ENCODE data around the gene GNG7.
A peak's percentile ranks its signal among the peaks of the same experiment; 100 is the strongest.

GNG7 gene

DNA sequence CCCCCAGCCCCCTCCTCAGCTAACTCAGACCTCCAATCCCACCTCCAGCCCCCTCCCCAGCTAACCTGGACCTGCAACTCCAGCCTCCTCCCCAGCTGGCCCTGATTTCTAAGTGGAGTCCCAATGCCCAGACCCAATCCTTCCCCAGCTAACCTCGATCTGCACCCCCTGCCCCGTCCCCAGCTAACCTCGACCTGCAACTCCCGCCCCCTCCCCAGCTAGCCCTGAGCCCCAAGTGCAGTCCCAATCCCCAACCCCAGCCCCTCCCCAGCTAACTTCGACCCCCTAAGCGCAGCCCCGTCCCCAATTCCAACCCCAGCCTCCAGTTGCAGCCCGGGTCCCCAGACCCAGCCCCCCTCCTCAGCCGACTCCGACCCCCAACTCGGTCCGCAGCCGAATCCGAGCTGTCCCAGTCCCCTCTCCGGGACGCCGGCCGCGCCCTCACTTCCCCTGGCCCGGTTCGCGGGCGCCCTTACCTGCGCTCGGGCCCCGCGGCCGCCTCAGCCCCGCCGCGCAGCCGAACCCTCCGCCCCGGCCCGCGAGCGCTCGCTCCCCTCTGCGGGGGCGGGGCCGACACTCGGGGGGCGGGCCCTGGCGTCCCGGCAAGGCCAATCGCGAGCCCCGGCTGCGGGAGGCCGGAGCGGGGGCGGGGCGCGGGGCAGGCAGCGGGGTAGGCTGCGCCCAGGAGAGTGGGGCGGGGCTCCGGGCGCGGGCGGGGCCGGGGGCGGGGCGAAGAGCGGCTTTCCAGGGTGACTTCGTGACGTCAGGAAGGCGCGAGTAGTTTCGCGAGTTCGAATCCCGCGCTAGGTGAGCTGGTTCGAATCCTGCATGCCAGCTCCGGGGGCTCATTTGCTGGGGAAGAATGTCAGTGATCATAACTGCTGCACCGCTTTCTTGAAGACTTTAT is at the start of gene GNG7:
Gene GNG7 (minus strand): TSS at position 525 of the 907 bp plus-strand sequence. CDS start 182,006 bp downstream, outside the sequence.
- peak; percentile 91 to 97 for DNase-seq (ENCODE audit: low read depth in 1 of 2, low spot score in 1 of 2)

DNA sequence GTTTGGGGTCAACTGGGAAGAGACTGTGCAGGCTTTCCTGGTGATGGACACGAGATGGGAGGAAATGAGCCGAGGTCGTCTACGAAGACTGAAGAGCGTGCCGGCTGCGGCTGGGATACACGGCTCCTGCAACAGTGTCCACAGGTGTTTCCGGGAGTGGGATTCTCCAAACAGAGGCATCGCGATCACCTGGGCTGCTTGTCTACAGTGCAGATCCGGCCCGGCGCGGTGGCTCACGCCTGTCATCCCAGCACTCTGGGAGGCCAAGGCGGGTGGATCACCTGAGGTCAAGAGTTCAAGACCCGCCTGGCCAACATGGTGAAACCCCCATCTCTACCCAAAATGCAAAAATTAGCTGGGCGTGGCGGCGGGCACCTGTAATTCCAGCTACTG is 48.9 kb upstream of the GNG7 start:
- no peak for DNase-seq (ENCODE audit: low read depth in 1 of 2, low spot score in 1 of 2)

DNA sequence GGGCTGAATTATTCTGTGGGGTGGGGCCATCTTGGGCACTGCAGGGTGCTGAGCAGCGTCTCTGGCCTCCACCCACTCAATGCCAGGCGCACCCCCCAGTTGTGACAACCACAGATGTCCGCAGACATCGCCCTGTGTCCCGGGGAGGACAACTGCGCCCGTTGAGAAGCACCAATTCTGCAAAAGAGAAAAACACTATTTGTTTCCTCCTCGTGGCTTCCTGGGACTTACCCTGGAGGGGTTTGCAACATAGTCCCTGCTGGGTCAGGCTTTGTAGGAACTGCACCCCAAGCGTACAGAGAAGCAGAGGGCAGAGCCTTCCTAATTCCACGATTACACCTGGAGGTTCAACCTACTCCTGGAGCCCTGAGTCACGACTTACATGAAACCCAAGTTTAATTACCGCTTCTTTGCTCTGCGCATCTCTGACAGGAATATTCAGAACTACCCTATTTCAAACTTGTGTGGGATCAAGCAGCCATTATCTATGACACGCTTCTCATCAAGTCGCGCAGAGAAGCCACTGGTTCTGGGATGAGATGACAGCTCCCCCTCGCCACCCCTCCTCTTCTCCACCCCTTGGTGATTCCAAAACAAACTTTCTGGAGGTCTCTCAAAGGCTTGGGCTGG is 48.4 kb upstream of the GNG7 start:
- no peak for DNase-seq (ENCODE audit: low read depth in 1 of 2, low spot score in 1 of 2)

DNA sequence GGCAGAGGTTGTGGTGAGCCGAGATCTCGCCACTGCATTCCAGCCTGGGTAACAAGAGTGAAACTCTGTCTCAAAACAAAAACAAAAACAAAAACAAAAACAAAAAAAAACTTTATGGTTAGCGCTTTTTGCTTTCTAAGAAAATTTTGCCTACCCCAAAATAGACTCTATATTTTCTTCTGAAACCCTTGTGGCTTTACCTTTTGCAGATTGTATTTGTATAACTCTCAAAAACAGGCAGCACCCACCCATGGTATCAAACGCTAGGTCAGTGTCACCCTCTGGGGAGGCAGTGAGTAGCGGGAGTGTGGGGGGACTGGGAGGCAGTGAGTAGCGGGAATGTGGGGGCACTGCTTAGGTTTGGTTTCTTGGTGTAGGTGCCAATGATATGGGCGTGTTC is 44.9 kb upstream of the GNG7 start:
- DNase-seq (ENCODE audit: low read depth in 1 of 2, low spot score in 1 of 2) = no peak

DNA sequence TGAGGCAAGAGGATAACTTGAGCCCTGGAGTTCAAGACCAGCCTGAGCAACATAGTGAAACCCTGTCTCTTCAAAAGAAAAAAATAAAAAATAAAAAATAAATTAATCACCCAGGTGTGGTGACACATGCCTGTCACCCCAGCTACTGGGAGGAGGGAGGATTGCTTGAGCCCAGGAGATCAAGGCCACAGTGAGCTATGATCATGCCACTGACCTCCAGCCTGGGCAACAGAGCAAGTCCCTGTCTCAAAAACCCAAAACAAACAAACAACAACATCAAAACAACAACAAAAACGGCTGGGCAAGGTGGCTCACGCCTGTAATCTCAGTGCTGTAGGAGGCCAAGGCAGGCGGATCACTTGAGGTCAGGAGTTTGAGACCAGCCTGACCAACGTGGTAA is 41.6 kb upstream of the GNG7 start:
- no peak for DNase-seq (ENCODE audit: low read depth in 1 of 2, low spot score in 1 of 2)

DNA sequence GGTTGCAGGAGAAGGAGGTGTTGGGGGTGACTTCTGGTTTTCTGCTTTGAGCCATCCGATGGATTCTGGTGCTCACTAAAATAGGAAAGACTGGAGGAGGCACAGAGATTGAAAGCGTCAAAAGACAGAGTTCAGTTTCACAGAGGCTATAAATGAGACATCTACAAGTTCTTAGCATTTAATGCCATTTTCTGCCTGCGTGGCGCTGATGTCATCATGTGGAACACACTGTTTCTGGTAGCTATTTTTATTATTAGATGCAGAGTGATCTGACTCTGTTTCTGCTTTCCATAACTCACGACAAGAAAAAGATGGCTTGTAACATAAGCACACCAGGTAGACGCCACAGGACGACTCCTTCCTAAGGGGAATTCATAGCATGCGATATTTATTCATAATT is 40.6 kb upstream of the GNG7 start:
- DNase-seq (ENCODE audit: low read depth in 1 of 2, low spot score in 1 of 2) = no peak

DNA sequence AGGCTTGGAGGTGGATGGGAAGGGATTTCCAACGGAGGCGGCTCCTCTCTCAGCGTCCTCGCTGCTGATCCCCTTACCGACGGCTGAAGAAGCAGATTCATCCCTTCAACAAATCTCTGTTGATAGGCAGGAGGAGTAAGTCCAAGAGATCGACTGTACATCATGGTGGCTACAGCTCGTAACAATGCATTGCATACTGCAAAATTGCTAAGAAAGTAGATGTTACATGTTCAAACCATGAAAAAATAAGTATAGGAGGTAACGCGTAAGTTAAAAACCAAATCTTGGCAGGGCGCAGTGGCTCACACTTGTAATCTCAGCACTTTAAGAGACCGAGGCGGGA is 37.8 kb upstream of the GNG7 start:
- DNase-seq (ENCODE audit: low read depth in 1 of 2, low spot score in 1 of 2) = no peak

DNA sequence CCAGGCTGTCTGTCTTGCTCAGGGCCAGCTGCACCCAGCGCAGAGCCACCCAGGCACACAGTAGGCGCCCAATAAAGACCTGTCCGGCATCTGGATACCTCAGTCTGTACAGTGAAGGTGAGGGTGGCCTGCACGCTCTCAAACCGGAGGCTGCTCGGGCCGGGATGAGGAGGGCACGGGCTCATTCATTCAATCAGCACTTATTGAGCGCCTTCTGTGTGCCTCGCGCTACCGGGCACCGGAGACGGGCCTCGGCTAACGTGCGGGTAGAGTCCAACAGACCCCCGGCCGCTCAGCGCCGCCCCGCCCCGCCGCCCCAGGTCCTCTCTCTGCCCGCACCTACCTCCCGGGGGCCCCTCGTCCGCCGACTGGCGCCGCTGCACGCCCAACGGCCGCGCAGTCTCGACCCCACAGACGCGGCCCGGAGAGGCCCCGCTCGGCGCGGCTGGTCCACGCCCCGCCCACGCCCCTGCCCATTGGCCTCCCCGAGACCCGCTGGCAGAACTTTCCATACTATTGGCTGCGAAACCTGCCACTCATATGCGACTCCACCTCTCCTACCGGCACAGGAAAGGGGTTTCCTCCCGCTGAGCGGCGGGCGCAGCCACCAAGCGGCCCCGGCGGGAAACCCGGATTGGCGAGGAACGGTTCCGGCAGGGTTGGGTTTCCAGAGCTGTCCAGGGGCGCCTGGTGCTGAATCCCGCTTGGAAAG is 37.3 kb upstream of the GNG7 start, which contains the start of gene SLC39A3:
Gene SLC39A3 (minus strand): TSS at position 416 of the 712 bp plus-strand sequence. CDS start 2,760 bp downstream, outside the sequence.
- DNase-seq (ENCODE audit: low read depth in 1 of 2, low spot score in 1 of 2) = peak; percentile 96 to 97

DNA sequence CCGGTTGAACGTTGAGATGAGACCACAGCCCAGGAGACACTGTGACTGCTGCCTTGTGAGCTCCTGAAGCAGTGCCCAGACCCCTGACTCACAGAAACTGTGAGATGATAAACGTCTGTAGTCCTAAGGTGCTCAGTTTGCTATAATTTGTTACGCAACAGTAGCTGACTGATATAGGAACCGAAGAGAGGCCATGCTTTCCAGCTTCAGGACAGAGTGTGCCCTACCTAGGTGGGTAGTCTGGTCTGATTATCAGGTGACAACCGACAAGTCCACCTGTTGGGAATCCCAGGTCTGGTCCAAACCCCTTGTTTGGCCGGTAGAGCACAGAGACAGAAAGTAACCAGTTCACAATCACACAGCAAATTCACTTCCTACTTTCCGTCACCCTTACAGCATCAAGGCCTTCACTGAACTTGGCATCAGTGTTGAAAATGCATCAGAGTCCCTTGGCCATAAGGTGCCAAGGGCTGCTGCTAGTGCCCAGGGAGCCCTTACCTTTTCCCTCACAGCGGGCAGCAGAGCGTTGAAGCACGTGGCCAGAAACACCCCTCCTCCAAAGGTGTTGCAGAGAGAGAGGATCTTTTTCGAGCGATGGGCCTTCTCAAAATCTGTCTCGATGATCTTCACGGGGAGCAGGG is 34.2 kb upstream of the GNG7 start:
- DNase-seq (ENCODE audit: low read depth in 1 of 2, low spot score in 1 of 2) = no peak

DNA sequence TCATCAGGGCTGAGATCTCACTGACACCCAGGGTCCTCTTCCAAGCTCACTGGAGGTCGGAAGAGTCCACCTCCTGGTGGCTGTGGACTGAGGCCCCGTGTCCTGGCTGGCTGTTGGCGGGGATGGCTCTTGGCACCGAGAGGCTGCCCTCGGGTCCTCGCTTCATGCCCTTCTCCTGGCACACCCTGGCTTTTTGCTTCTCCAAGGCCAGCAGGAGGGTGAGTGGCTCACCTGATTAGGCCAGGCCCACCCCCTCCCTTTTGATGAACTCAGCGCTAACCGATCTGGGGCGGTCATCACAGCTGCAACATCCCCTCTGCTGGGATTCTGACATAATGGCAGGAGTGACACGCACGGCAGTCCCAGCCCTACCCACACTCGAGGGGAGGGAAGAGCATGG is 32.9 kb upstream of the GNG7 start:
- DNase-seq (ENCODE audit: low read depth in 1 of 2, low spot score in 1 of 2) = no peak

DNA sequence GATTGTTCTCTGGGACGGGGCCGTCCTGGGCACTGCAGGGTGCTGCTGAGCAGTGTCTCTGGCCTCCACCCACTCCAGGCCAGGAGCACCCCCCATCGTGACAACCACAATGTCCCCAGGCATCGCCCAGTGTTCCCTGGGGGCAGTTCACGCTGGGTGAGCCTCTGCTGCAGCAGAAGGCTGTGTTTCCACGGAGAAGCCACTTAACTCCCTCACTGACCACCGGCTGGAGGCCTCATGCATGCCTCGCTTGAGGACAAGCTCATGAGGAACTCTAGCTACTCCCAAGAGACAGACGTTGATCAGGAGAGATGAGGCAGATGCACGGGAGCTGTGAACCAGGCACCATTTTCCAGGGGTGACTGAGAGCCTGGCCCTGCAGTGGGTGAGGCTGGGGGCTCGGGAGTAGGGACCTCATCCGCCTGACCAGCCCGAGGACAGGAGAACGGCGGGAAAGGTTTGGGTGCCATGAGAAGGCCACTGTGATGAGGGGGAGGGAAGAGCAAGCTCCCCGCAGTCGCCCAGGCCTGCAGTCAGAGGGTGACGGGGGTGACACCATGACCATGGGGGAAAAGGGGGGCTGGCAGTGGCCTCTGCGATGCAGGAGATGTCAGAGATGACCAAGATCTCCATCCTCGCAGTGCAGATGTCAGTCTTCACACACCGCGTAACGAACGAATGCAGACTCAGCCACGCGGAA is 32.2 kb upstream of the GNG7 start:
- no peak for DNase-seq (ENCODE audit: low read depth in 1 of 2, low spot score in 1 of 2)

DNA sequence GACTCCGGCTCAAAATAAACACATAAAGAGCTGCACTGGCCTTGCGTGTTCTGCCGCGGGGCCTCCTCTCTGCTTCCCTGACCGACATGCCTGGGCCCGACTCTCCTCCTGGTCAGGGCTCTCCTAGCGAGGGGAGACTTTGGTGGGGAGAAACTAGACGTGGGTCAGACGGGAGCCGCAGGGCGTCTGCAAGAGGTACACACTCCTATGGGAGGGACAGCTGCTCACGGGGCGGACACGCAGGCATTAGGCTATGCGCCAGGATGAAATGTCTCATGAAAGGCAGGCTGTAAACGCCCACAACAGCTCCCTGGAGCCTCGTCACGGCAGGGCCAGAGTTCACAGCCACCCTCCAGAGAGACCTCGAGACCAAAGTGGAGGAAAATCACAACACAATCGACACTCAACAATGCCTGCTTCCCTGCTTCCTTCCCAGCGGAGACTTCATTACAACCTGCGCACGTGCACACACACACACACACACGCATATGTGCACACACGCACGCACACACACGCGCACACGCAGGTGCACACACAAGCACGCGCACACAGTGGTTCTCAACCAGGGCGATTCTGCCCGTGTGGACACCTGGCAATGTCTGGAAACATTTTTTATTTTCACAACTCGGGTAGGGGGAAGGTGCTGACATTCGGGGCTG is 31.6 kb upstream of the GNG7 start:
- DNase-seq (ENCODE audit: low read depth in 1 of 2, low spot score in 1 of 2) = no peak

DNA sequence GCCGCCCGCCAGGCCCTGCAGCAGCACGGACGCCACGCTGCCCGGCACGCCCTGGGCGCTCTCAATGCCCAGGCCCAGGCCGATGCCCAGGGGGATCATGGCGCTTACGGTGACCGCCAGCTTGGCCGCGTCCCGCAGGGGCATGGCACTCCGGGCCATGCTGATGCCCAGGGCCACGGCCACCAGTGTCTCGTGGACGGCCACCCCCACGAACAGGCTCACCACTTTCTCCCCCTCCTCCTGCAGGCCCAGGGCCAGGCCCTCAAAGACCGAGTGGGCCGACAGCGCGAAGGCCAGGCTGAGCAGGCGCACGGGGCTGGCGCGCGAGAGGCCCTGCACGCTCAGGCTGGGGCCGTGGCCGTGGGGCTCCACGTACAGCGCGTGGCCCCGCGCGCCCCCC is 30.4 kb upstream of the GNG7 start:
- DNase-seq (ENCODE audit: low read depth in 1 of 2, low spot score in 1 of 2) = no peak

DNA sequence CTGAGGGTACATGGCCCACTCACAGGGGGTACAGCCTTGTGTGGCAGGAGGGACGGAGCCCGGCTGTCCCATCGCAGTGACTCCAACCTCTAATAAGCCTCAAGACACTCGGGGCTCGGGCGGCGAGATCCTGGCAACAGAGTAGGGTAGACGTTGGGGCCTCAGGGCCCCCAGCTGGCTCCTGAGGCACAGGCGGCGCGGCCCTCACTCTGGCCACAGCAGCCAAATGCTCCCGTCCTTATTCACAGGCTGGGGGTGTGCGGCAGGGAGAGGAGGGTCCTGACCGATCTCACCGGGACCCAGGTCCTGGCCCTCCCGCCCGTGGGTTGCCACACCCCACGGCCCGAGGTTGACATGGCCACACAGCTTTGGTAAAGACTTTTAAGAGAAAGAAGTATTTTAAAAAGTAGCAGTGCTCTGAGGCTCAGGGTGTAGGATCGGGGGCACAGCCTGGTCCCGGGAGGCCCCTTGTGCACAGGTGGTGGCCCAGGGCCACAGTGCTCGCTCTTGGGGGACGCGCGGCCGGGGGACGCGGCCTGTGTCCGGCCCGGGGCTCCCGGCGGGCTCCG is 29.7 kb upstream of the GNG7 start:
- no peak for DNase-seq (ENCODE audit: low read depth in 1 of 2, low spot score in 1 of 2)

DNA sequence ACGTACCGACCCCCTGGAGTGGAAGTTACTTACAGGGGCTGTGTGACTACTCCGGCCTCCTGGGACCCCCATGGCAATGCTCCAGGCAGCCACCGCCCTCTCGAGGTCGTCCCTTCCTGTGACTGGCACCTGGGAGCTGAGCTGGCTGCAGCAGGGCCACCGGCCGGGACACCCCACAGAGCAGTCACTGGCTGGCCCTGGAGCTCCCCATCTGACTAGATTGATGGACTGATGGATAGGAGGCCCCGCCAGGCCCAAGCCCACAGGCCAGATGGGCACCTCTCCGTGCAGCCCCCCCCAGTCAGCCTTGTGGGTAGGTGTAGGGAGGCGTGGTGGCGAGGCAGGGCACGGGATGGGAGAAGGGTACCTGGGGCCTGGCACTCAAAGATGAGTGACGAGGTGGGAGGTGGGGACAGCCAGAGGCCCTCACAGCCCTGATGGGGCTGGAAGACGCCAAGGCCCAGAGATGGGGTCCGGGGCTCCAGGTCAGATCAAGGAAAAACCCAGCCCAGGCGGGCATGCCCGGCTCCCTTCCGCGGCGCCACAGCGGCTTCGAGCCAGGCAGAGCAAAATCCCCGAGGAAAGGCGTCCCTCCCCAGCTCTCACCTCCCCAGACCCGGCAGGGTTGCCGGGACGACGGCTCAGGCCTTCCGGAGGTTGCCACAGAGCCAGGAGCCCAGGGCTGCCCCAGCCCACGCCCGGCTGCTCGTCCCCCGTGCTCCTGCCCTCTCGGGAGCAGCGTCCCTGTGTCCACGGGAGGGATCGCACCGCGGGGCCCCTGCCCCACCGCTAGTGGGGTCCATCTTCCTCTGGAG is 28.9 kb upstream of the GNG7 start:
- no peak for DNase-seq (ENCODE audit: low read depth in 1 of 2, low spot score in 1 of 2)

DNA sequence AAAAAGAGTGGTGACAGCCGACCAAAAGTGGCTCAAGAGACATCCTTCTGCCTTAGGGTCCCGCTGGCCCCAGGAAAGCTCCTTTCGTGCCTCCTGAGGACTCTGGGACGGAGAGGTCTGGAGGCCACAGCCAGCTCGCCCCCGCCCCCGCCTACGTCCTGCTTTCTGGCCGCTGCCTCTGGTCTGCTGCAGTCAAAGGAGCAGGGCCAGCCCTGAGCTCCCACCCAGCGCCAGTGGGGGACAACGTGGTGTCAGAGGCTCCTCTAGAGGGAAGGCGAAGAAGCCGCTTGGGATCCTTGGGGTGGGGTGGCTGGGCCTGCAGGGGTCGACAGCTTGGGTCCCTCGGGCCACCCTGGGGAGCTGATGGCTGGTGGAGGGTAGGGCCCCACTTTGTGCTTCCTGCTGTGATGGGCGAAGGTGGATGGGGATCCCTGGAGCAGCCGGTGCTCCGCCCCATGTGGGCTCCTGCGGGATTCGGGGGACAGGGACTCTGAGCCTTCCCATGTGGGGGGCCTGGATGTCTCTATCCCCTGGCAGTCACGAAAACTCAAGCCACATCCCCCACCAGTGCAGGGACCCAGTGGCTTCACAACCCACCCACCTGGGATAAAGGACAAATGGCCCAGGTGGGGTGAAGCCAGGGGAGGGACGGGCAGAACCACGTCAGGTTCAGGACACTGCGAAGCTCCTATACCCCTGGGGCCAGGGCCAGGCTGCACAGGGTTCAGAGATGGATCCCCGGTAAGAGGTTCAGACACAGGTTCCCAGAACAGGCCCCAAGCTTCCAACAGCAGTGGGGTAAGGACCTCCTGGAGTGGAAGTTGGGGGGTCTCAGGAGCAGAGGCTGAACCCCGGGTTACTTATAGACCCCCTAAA is 27.7 kb upstream of the GNG7 start:
- no peak for DNase-seq (ENCODE audit: low read depth in 1 of 2, low spot score in 1 of 2)

DNA sequence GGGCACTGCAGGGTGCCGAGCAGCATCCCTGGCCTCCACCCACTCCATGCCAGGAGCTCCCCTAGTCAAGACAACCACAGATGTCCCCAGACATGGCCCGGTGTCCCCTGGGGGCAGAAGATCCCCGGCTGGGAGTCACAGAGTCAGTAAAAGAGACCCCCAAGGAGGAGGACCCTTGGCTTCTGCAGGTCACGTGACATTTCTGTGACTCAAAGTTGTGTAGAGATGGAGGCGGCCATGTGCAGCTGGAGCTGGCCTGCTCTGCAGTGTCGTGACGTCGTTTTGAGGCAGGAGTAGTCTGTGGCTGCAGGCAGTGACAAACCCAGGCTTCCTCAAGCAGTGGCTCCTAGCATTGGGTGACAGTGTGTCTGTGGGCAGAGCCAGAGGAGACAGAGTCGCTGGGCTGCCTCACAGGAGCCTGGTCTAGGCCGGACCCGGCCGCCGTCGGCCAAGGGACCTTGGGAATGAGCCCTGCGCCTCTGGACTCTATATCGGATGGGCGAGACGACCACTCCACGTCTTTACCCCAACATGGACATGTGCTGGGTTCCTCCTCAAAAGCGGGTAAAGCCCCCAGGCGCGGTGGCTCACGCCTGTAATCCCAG is 26.4 kb upstream of the GNG7 start:
- DNase-seq (ENCODE audit: low read depth in 1 of 2, low spot score in 1 of 2) = no peak

DNA sequence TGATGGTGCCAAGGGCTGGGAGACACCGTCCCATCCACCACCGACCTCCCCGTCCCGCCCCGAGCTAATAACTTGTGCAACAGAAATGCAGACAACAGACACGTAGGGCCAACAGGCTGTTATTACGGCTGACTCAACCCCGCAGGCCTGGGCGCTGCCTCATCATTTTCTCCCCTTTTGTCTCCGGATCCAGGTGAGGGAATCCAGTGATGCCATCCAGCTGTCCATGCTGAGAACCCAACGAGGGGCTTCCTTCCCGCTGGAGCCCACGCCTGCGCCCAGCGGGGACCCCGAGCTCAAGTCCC is 25.1 kb upstream of the GNG7 start:
- no peak for DNase-seq (ENCODE audit: low read depth in 1 of 2, low spot score in 1 of 2)
